Superior temporal gyrus (tissue), 1 donor: ENCODE results near the gene ACTR2.
A peak's percentile ranks its signal among the peaks of the same experiment; 100 is the strongest.

ENCODE experiments used
- DNase-seq: peaks from one replicate; pipeline ENCODE4 v3.0.0-alpha.2; 2016; ENCODE audit errors: extremely low spot score

ACTR2 gene

GRCh38 chr2:65278531-65278981, 50.9 kb downstream of the ACTR2 start:
- no peak for DNase-seq

- no peak for DNase-seq
These were observed 52.1 kb downstream of the ACTR2 start for GRCh38 chr2:65279756-65280155.

- no peak for DNase-seq
These were observed 54.2 kb downstream of the ACTR2 start for GRCh38 chr2:65281627-65282351.

- DNase-seq = no peak
These were observed 54.9 kb downstream of the ACTR2 start for GRCh38 chr2:65282477-65283053.

- DNase-seq = no peak
These were observed 59.7 kb downstream of the ACTR2 start for GRCh38 chr2:65287364-65287763.

- DNase-seq = no peak
These were observed 63.8 kb downstream of the ACTR2 start for GRCh38 chr2:65291216-65292105.

GRCh38 chr2:65292106-65292400, 64.4 kb downstream of the ACTR2 start:
- DNase-seq = no peak

- no peak for DNase-seq
These were observed 64.9 kb downstream of the ACTR2 start for GRCh38 chr2:65292461-65293011.

- no peak for DNase-seq
These were observed 65.7 kb downstream of the ACTR2 start for GRCh38 chr2:65293376-65293775.

GRCh38 chr2:65294136-65294535, 66.5 kb downstream of the ACTR2 start:
- no peak for DNase-seq

GRCh38 chr2:65294701-65295100, 67.1 kb downstream of the ACTR2 start:
- no peak for DNase-seq

GRCh38 chr2:65296971-65297370, 69.3 kb downstream of the ACTR2 start:
- DNase-seq = no peak

- no peak for DNase-seq
These were observed 69.9 kb downstream of the ACTR2 start for GRCh38 chr2:65297544-65297943.

GRCh38 chr2:65298089-65298488, 70.5 kb downstream of the ACTR2 start:
- no peak for DNase-seq

GRCh38 chr2:65299246-65299645, 71.6 kb downstream of the ACTR2 start:
- no peak for DNase-seq

GRCh38 chr2:65300134-65300760, 72.6 kb downstream of the ACTR2 start:
- DNase-seq = no peak

- DNase-seq = peak; percentile 77
These were observed 73.4 kb downstream of the ACTR2 start for GRCh38 chr2:65300761-65301711.

- no peak for DNase-seq
These were observed 78.3 kb downstream of the ACTR2 start for GRCh38 chr2:65305934-65306333.

- DNase-seq = no peak
These were observed 82.1 kb downstream of the ACTR2 start for GRCh38 chr2:65309699-65310098.

- DNase-seq = no peak
These were observed 83.4 kb downstream of the ACTR2 start for GRCh38 chr2:65311049-65311448.

GRCh38 chr2:65311596-65311995, 84.0 kb downstream of the ACTR2 start:
- no peak for DNase-seq
